GM19468 (cell line): ENCODE results near the gene C2orf72.
"Not testable (repeated sequence)": the region's sequence is repeated elsewhere in the genome, so short reads cannot be mapped to it uniquely, and the experiment has no call there.

Experiments
- ATAC-seq: cut with Tn5 transposase; IDR thresholded peaks from one replicate; pipeline ENCODE4 v1.9.1; 2021; ENCODE audit warnings: mild to moderate bottlenecking, moderate library complexity, moderate number of reproducible peaks; ENCODE audit not compliant: unreplicated experiment; ENCODE audit errors: extremely low read depth

Gene C2orf72

GRCh38 chr2:231063347-231063746, 26.0 kb downstream of the C2orf72 start:
- no peak for ATAC-seq

GRCh38 chr2:231065966-231066365, 28.6 kb downstream of the C2orf72 start:
- no peak for ATAC-seq

- not testable (repeated sequence) for ATAC-seq
Observed at GRCh38 chr2:231067531-231067930, 30.2 kb downstream of the C2orf72 start.

- no peak for ATAC-seq
Observed at GRCh38 chr2:231068525-231069222, 31.4 kb downstream of the C2orf72 start.

GRCh38 chr2:231069379-231070054, 32.2 kb downstream of the C2orf72 start:
- no peak for ATAC-seq

GRCh38 chr2:231084565-231084964, 47.2 kb downstream of the C2orf72 start:
- no peak for ATAC-seq

- no peak for ATAC-seq
Observed at GRCh38 chr2:231088754-231089153, 51.4 kb downstream of the C2orf72 start.

- no peak for ATAC-seq
Observed at GRCh38 chr2:231093933-231094332, 56.6 kb downstream of the C2orf72 start.

- no peak for ATAC-seq
Observed at GRCh38 chr2:231094736-231095346, 57.5 kb downstream of the C2orf72 start.
